ENCODE results near the gene ERCC6L.

DNA sequence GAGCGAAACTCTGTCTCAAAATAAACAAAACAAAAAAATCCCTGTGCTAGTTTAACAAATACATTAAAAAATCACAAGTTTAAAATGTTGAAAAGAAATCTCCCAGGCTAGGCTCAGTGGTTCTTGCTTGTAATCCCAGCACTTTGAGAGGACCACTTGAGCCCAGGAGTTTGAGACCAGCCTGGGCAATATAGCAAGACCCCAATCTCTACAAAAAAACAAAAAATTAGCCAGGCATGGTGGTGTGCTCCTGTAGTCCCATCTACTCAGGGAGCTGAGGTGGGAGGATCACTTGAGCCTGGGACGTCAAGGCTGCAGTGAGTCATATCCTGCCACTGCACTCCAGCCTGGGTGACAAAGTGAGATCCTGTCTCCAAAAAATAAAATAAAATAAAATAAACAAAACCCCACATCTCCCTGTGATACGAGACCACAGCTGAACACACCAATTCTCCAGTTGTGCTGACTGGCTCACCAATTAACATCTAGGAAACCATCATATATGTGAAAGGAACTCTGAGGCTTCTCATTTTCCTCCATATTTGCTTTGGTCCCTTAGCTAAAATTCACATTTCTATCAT, 30.9 kb upstream of the ERCC6L start:
- TF ChIP-seq, protein P1, sequence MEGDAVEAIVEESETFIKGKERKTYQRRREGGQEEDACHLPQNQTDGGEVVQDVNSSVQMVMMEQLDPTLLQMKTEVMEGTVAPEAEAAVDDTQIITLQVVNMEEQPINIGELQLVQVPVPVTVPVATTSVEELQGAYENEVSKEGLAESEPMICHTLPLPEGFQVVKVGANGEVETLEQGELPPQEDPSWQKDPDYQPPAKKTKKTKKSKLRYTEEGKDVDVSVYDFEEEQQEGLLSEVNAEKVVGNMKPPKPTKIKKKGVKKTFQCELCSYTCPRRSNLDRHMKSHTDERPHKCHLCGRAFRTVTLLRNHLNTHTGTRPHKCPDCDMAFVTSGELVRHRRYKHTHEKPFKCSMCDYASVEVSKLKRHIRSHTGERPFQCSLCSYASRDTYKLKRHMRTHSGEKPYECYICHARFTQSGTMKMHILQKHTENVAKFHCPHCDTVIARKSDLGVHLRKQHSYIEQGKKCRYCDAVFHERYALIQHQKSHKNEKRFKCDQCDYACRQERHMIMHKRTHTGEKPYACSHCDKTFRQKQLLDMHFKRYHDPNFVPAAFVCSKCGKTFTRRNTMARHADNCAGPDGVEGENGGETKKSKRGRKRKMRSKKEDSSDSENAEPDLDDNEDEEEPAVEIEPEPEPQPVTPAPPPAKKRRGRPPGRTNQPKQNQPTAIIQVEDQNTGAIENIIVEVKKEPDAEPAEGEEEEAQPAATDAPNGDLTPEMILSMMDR (IDR thresholded peaks at IDR 0.05): no peak
- TF ChIP-seq POLR2A (IDR thresholded peaks at IDR 0.05): no peak
